GM21576 (cell line): ENCODE data around the gene SEMA3A.
"Not testable (repeated sequence)": the region's sequence is repeated elsewhere in the genome, so short reads cannot be mapped to it uniquely, and the experiment has no call there.

Experiments used
- ATAC-seq: cut with Tn5 transposase; IDR thresholded peaks from one replicate; pipeline ENCODE4 v1.9.1; 2021; ENCODE audit warnings: mild to moderate bottlenecking, moderate library complexity; ENCODE audit not compliant: unreplicated experiment

The SEMA3A gene

GRCh38 chr7:84070770-84071169 lies 123.8 kb downstream of the SEMA3A start:
- no peak for ATAC-seq

- ATAC-seq: no peak
Measured at GRCh38 chr7:84069999-84070500, 124.5 kb downstream of the SEMA3A start.

- no peak for ATAC-seq
Measured at GRCh38 chr7:84069033-84069432, 125.6 kb downstream of the SEMA3A start.

- ATAC-seq: not testable (repeated sequence)
Measured at GRCh38 chr7:84062489-84062901, 132.1 kb downstream of the SEMA3A start.

- ATAC-seq: no peak
Measured at GRCh38 chr7:84060760-84061261, 133.8 kb downstream of the SEMA3A start.

GRCh38 chr7:84060000-84060399 lies 134.6 kb downstream of the SEMA3A start:
- no peak for ATAC-seq

- ATAC-seq: no peak
Measured at GRCh38 chr7:84058311-84059076, 136.1 kb downstream of the SEMA3A start.

- no peak for ATAC-seq
Measured at GRCh38 chr7:84057576-84057975, 137.0 kb downstream of the SEMA3A start.

GRCh38 chr7:84055904-84056605 lies 138.5 kb downstream of the SEMA3A start:
- ATAC-seq: no peak

- ATAC-seq: not testable (repeated sequence)
Measured at GRCh38 chr7:84055199-84055598, 139.4 kb downstream of the SEMA3A start.

GRCh38 chr7:84049071-84049836 lies 145.3 kb downstream of the SEMA3A start:
- ATAC-seq: no peak

- no peak for ATAC-seq
Measured at GRCh38 chr7:84047085-84047484, 147.5 kb downstream of the SEMA3A start.

GRCh38 chr7:84044834-84045233 lies 149.8 kb downstream of the SEMA3A start:
- ATAC-seq: no peak

- ATAC-seq: no peak
Measured at GRCh38 chr7:84043661-84044191, 150.9 kb downstream of the SEMA3A start.

GRCh38 chr7:84042110-84042539 lies 152.5 kb downstream of the SEMA3A start:
- no peak for ATAC-seq

GRCh38 chr7:84041649-84042048 lies 152.9 kb downstream of the SEMA3A start:
- ATAC-seq: no peak

- ATAC-seq: no peak
Measured at GRCh38 chr7:84040355-84040754, 154.2 kb downstream of the SEMA3A start.

GRCh38 chr7:84039432-84039831 lies 155.2 kb downstream of the SEMA3A start:
- no peak for ATAC-seq

GRCh38 chr7:84027678-84028077 lies 166.9 kb downstream of the SEMA3A start:
- no peak for ATAC-seq

- ATAC-seq: no peak
Measured at GRCh38 chr7:84025332-84025927, 169.2 kb downstream of the SEMA3A start.
